ENCODE results near the gene PRLR. TPM values are rescaled to one million over a fixed set of nuclear protein-coding genes. Genes with fewer than 3 reads are reported as not detected.

PRLR gene
- total RNA-seq, 4 donors from 2014 or later, result 0.98 to 4.0 (median 1.6) TPM

- no peak for TF ChIP-seq CTCF (IDR thresholded peaks at IDR 0.05; ENCODE audit: low read depth)
Observed at GRCh38 chr5:35035271-35035670, 195.0 kb downstream of the PRLR start.

DNA sequence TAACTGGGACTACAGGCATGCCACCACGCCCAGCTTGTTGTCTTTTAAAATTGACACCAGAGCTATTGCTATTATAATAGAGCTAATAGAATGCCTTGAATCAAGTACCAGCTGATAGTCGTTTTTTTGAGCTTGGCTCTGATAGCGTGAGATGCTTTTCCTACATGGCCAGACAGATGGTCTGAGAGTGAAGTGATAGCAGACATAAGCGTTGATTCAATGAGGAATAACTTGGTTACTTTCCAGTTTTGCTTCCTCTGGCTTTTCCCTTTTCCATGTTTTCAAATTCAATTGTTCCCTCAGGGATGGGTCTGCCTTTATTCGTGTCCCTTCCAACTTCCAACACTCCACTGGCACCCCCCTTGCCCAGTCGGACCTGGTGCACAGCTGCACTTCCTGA lies 197.9 kb downstream of the PRLR start:
- no peak for TF ChIP-seq CTCF (IDR thresholded peaks at IDR 0.05; ENCODE audit: low read depth)

DNA sequence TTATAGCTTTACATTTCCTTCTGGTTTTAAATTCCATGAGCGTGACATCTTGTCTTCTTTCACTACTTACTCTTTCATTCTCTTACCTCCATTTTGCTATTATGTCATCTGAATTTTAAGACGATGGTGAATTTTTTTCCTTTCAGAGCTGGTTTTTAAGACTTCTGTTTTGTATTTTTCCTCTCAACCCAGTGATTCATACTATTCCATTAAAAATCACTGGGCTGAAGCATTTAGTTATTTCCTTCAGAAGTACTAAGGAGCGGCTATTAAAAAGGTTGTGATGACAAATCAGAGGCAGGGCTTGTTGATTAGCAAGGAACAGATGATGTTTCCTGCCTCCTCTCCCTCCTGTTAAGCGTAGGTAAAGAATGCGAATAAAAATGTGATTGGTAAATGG lies 199.0 kb downstream of the PRLR start:
- no peak for TF ChIP-seq CTCF (IDR thresholded peaks at IDR 0.05; ENCODE audit: low read depth)

GRCh38 chr5:35030426-35031100 lies 199.7 kb downstream of the PRLR start:
- TF ChIP-seq CTCF (IDR thresholded peaks at IDR 0.05; ENCODE audit: low read depth), result no peak

- TF ChIP-seq CTCF (IDR thresholded peaks at IDR 0.05; ENCODE audit: low read depth), result no peak
Observed at GRCh38 chr5:35029333-35029732, 201.0 kb downstream of the PRLR start.

GRCh38 chr5:35026941-35027340 lies 203.3 kb downstream of the PRLR start:
- no peak for TF ChIP-seq CTCF (IDR thresholded peaks at IDR 0.05; ENCODE audit: low read depth)

- no peak for TF ChIP-seq CTCF (IDR thresholded peaks at IDR 0.05; ENCODE audit: low read depth)
Observed at GRCh38 chr5:35026280-35026840, 203.9 kb downstream of the PRLR start.
